Right lobe of liver (tissue), 6 donors: ENCODE data around the gene TGFBR2. TPM values are rescaled to one million over a fixed set of nuclear protein-coding genes. Genes with fewer than 3 reads are reported as not detected.

Experiments
- ATAC-seq, 4 donors: fragments of 200-7000 bp; cut with Tn5 transposase; one replicate each; pipeline ENCODE4 v1.9.1; 2020; ENCODE audit warnings: mild to moderate bottlenecking in 4 of 4, moderate library complexity in 4 of 4
- DNase-seq, 3 donors: peaks; one replicate each; pipeline ENCODE4 v3.0.0-alpha.2; 2020
- H3K27ac ChIP-seq, 3 donors: fragments of 200-600 bp; one replicate each; pipeline ENCODE4 v1.8.0; 2022
- H3K27me3 ChIP-seq, 2 donors: fragments of 200-600 bp; one replicate each; pipeline ENCODE4 v1.8.0; 2022
- H3K36me3 ChIP-seq, 4 donors: fragments of 200-600 bp; sonication (generic) in 1 of 4; one replicate each; pipeline versions ENCODE4 v1.5.1 to v1.8.0; 2017 to 2022; ENCODE audit warnings: control low read depth in 1 of 4
- H3K4me1 ChIP-seq, 4 donors: fragments of 200-600 bp; sonication (generic) in 1 of 4; one replicate each; pipeline versions ENCODE4 v1.5.1 to v1.8.0; 2017 to 2022; ENCODE audit warnings: control low read depth in 1 of 4
- H3K4me3 ChIP-seq, 3 donors: fragments of 200-600 bp; one replicate each; pipeline ENCODE4 v1.8.0; 2022
- H3K9me3 ChIP-seq, 4 donors: fragments of 200-600 bp; sonication (generic) in 1 of 4; one replicate each; pipeline versions ENCODE4 v1.5.1 to v1.8.0; 2017 to 2022; ENCODE audit warnings: control low read depth in 1 of 4
- POLR2A ChIP-seq: fragments of 450-650 bp; IDR thresholded peaks from one replicate; pipeline ENCODE4 v1.6.1; 2017; ENCODE audit warnings: antibody characterized with exemption, mild to moderate bottlenecking
- WGBS: methylation state at CpG from one replicate; pipeline ENCODE4 v1.1.6; 2018; ENCODE audit warnings: low coverage, low lambda C conversion rate; ENCODE audit not compliant: insufficient coverage; ENCODE audit errors: missing lambda C conversion rate; 5-methylcytosine and 5-hydroxymethylcytosine counted together
- intact Hi-C, 2 donors: fragments of 100-400 bp; cut with DNase I; formaldehyde crosslinking; loops; one replicate each; pipeline versions ENCODE4 v1.11.2 to v1.14.1; 2022
- total RNA-seq, 6 experiments: library from RNA; depleted of rRNA in 2 of 6; stranded (reverse); fragments of >200 nt in 2 of 6; fragmentation: NEBNext Ultra II Directional in 3 of 6; extraction: Animal tissue kit (Norgen Biotek cat#: 25700) in 3 of 6; gene quantifications; one replicate each; pipeline versions ENCODE4 v1.1.0 to v1.2.4, GENCODE V29; 2016 to 2023
- TF ChIP-seq, protein P1 (sequence below), 4 donors: fragments of 200-600 bp in 3 of 4; fragments of 450-650 bp in 1 of 4; IDR thresholded peaks; one replicate each; pipeline versions ENCODE4 v1.5.1 to v1.8.0; 2016 to 2022; ENCODE audit warnings: antibody characterized with exemption in 4 of 4, mild to moderate bottlenecking in 2 of 4
- donor health status: DM: no; HTN: yes; CAD: no.
- donor health status: DM: no; HTN: no; CAD: no.
- donor health status: DM: no; HTN: no; CAD: no.
- donor health status: DM: no; HTN: yes; CAD: no.
- donor health status: DM: no; HTN: yes; CAD: no.

The TGFBR2 gene
- total RNA-seq, 6 experiments from 2014 or later = 24.9 to 52.6 (median 45.5) TPM

DNA sequence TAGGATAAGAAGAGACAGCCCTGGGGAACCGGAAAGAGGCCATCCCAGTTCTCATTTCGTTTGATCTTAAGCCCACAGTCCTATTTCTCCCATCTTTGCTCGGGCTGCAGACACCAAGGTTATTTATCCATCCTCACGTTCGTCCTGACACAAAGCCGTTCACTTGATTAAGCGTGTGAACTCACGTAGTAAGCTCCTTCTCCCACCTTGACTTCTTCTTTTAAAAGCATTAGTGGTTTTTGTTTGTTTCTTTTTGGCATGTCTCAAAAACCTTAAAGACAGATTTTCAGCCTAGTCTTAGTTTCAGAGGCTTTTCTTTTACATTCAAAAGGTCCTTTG, 70.9 kb downstream of the TGFBR2 start:
- intact Hi-C loops = no loop called here

DNA sequence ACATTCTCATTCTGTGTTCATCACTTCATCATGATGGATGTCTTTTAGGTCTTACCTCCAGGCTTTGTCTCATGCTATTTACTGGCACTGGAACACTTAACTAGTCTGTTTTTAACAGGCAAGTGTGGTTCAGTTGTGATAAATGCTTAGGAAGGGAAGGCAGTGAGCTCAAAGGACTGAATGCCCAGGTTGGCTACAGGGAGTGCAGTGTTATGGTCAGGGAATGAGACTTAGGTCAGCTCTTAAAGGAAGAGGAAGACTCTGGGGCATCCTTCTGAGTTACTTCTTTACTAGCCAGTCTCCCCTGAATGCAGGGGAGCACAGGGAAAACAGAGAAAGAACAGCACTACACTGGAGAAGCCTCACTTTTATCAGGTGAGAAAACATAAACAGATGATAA, 72.6 kb downstream of the TGFBR2 start:
- no peaks in the 10 kb centered on the region for H3K9me3 ChIP-seq
- H3K36me3 ChIP-seq = peaks cover 0 to 38% (median 11%) of the 10 kb centered on the region in 4 donors
- ATAC-seq (no peak), DNase-seq (no peak)
- no peaks in the 10 kb centered on the region for H3K27me3 ChIP-seq
- TF ChIP-seq, protein P1, sequence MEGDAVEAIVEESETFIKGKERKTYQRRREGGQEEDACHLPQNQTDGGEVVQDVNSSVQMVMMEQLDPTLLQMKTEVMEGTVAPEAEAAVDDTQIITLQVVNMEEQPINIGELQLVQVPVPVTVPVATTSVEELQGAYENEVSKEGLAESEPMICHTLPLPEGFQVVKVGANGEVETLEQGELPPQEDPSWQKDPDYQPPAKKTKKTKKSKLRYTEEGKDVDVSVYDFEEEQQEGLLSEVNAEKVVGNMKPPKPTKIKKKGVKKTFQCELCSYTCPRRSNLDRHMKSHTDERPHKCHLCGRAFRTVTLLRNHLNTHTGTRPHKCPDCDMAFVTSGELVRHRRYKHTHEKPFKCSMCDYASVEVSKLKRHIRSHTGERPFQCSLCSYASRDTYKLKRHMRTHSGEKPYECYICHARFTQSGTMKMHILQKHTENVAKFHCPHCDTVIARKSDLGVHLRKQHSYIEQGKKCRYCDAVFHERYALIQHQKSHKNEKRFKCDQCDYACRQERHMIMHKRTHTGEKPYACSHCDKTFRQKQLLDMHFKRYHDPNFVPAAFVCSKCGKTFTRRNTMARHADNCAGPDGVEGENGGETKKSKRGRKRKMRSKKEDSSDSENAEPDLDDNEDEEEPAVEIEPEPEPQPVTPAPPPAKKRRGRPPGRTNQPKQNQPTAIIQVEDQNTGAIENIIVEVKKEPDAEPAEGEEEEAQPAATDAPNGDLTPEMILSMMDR (IDR thresholded peaks at IDR 0.05) = no peak
- no peak for TF ChIP-seq POLR2A
- H3K4me3 ChIP-seq = no peak overlapping the region
- peaks cover 0 to 4% (median 0%) of the 10 kb centered on the region in 4 donors for H3K4me1 ChIP-seq
- intact Hi-C loops = no loop called here
- no peak overlapping the region for H3K27ac ChIP-seq

More for the DNA sequence above, 70.9 kb downstream of the TGFBR2 start:
- Histone ChIP-seq H3K9me3 (no peaks in the 10 kb centered on the region), H3K4me3 (no peak overlapping the region), H3K27ac (no peak overlapping the region), H3K4me1 (peaks cover 0 to 9% (median 0%) of the 10 kb centered on the region in 4 donors), H3K27me3 (no peaks in the 10 kb centered on the region), H3K36me3 (peaks cover 4 to 38% (median 20%) of the 10 kb centered on the region in 4 donors)
- 75% methylated on average over 7 of the region's 8 CpGs for WGBS
- DNase-seq = no peak
- TF ChIP-seq, protein P1 (IDR thresholded peaks at IDR 0.05) = no peak
- no peak for ATAC-seq

DNA sequence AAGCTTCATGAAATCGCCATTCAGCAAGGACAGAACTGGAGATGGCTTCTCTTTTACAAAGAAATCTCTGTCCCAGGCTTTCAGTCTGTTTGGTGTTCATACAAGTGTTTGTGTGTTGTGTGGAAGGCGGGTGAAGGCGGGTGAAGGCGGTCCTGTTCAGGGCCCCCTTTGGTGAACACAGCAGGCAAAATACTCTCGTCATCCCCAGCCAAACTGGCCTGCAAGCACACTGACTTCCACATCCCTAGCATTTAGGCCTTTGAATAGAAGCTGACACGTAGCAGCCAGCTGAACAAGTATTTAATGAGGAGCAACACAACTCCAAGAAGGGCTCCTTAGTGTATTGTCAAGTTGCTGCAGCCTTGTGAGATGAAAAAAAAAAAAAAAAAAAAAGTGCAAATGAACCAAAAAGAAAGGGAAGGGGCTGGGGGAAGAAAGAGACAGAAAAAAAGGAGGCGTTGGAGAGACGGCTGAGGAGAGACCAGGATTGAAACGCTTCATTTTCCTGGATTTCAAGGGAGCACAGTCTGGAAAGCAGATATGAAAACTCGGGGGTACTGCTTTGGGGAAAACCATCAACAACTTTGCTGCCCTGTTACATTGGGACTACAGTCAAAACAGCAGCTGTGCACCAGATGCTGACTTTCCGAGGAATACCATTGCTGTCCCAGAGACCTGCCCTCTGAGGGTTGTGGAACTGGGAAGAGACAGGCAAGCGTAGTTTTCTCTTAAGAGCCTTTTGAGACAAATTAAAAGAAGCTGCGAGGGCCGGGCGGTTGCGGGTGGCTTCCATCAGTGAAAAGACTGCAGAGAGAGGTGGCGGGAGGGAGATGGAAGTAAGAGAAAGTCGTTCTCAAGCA, 74.6 kb downstream of the TGFBR2 start:
- DNase-seq = no peak
- intact Hi-C loops = no loop called here
- H3K9me3 ChIP-seq = no peaks in the 10 kb centered on the region
- TF ChIP-seq POLR2A = no peak
- TF ChIP-seq, protein P1 (IDR thresholded peaks at IDR 0.05) = no peak
- peaks cover 0 to 29% (median 5%) of the 10 kb centered on the region in 4 donors for H3K36me3 ChIP-seq
- H3K4me1 ChIP-seq = peaks cover 0 to 4% (median 0%) of the 10 kb centered on the region in 4 donors
- H3K27ac ChIP-seq = no peak overlapping the region
- H3K27me3 ChIP-seq = no peaks in the 10 kb centered on the region
- 74% methylated on average over 17 of the region's 18 CpGs for WGBS
- ATAC-seq = no peak
- H3K4me3 ChIP-seq = no peak overlapping the region

DNA sequence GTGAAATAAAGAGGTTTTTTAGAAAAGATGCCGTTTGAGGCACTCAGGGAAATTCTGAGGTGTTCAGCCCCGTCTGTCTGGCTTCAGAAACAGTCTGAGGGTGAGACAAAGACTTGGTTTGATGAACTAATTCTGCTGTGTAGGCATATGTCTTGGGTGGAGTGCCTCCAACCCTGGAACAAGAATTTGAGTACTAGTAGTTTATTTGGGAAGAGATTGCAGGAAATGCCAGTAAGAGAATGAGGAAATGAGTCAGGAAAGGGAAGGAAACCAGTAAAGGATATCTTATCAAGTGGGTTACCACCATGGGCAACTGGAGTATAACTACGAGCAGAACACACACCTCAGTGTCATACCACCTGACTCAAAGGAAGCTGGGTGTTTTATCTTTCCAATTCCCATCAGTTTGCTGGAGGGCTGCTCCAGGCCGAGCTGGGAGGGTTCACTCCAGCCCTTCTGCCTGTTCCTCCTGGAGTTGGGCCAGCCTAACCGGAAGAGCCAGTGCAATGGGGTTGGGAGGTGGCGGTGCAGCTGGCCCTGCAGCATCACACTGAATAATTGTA, 75.3 kb downstream of the TGFBR2 start:
- intact Hi-C loops = no loop called here
- Histone ChIP-seq H3K27ac (no peak overlapping the region), H3K4me3 (no peak overlapping the region), H3K27me3 (no peaks in the 10 kb centered on the region), H3K4me1 (peaks cover 0 to 4% (median 0%) of the 10 kb centered on the region in 4 donors), H3K36me3 (peaks cover 0 to 24% (median 4%) of the 10 kb centered on the region in 4 donors), H3K9me3 (no peaks in the 10 kb centered on the region)
- peak; percentile 64 to 81 (median 77) for ATAC-seq
- peak; percentile 60 to 62 (median 60) for DNase-seq
- 57% methylated on average over 6 of the region's 6 CpGs for WGBS
- no peak for TF ChIP-seq POLR2A
